ENCODE measurements around the gene FLYWCH1. TPM values are rescaled to one million over a fixed set of nuclear protein-coding genes. Genes with fewer than 3 reads are reported as not detected.

Gene FLYWCH1
- total and polyA plus RNA-seq, 9 of the 15 experiments (the other 6 are each of a cell fraction or from before 2014, with no cell fraction given): 0.18 to 33.6 (median 11.3) TPM

- no peak for TF ChIP-seq CHD7 (IDR thresholded peaks at IDR 0.05; ENCODE audit: low read depth, low read length)
- peak; percentile 71; the same call in 1 of the 2 replicates for TF ChIP-seq ZNF668 (CRISPR knock-in tag; IDR thresholded peaks at IDR 0.05)
- TF ChIP-seq NCOR1 (IDR thresholded peaks at IDR 0.05): no peak
- TF ChIP-seq ZFX (CRISPR knock-in tag; IDR thresholded peaks at IDR 0.05): peak; percentile 84
- TF ChIP-seq ATF2 (CRISPR knock-in tag; IDR thresholded peaks at IDR 0.05): no peak
- TF ChIP-seq COPS2 (conservative IDR thresholded peaks at IDR 0.05): no peak
- TF ChIP-seq POLR2AphosphoS5 (IDR thresholded peaks at IDR 0.05; ENCODE audit: control insufficient read depth, insufficient read depth, low read depth, low read length): peak; percentile 41; the same call in 1 of the 2 replicates
- TF ChIP-seq SIN3B (IDR thresholded peaks at IDR 0.05; ENCODE audit: low read depth): peak; percentile 66; the same call in 1 of the 2 replicates
- TF ChIP-seq CBX5 (IDR thresholded peaks at IDR 0.05; ENCODE audit: borderline replicate concordance, low read depth): no peak
- no peak for TF ChIP-seq ZNF717 (CRISPR knock-in tag; IDR thresholded peaks at IDR 0.05)
- no peak for TF ChIP-seq CHAMP1 (IDR thresholded peaks at IDR 0.05)
- peak; percentile 69; the same call in 1 of the 2 replicates for TF ChIP-seq ZBTB17 (CRISPR knock-in tag; IDR thresholded peaks at IDR 0.05)
Measured at GRCh38 chr16:2911638-2912329, at the start of gene FLYWCH1 (continued).

Measured in K562 (cell line).